Measurements from ENCODE around the gene PTPRN2.

DNA sequence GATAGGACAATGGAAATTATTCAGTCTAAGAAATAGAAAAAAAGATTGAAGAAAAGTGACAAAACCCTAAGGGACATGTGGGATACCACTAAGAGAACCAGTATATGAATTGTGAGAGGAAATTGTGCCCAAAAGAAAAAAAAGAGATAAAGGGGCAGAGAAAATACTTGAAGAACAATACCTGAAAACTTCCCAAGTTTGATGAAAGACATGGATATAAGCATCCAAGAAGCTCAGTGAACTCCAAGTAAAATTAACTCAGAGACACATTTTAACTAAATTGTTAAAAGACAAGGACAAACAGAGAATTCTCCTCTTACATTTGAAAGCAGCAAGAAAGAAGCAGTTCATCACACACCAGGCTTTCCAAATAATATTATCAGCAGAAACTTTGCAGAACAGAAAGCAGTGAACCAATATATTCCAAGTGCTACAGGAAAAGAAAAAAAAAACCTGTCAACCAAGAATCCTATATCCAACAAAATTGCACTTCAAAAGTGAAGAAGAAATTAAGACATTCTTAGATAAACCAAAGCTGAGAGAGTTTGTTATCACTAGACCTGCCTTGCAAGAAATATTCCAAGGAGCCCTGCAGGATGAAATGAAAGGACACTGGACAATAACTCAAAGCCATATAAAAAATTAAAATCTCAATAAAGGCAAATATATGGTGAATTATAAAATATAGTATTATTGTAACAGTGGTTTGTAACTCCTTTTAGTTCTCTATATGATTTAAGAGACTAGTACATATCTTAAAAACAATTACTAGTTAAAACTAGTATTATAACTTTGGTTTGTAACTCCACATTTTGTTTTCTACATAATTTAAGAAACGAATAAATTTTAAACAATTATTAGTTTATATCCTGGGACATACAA is 470.0 kb downstream of the PTPRN2 start:
- TF ChIP-seq, protein P1, sequence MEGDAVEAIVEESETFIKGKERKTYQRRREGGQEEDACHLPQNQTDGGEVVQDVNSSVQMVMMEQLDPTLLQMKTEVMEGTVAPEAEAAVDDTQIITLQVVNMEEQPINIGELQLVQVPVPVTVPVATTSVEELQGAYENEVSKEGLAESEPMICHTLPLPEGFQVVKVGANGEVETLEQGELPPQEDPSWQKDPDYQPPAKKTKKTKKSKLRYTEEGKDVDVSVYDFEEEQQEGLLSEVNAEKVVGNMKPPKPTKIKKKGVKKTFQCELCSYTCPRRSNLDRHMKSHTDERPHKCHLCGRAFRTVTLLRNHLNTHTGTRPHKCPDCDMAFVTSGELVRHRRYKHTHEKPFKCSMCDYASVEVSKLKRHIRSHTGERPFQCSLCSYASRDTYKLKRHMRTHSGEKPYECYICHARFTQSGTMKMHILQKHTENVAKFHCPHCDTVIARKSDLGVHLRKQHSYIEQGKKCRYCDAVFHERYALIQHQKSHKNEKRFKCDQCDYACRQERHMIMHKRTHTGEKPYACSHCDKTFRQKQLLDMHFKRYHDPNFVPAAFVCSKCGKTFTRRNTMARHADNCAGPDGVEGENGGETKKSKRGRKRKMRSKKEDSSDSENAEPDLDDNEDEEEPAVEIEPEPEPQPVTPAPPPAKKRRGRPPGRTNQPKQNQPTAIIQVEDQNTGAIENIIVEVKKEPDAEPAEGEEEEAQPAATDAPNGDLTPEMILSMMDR (conservative IDR thresholded peaks at IDR 0.05; ENCODE audit: low read depth, low read length): no peak
- TF ChIP-seq EZH2 (IDR thresholded peaks at IDR 0.05; ENCODE audit: borderline replicate concordance, low read depth, low read length, poor library complexity, severe bottlenecking): no peak

All from A673 (cell line).